SU-DHL-6 (cell line): ENCODE measurements around the gene ADAMTS12.

Experiments used
- H2AFZ ChIP-seq: fragments of 200-600 bp; sonication (generic); 2 replicates; pipeline ENCODE4 v1.6.1; 2014; ENCODE audit warnings: low read depth, mild to moderate bottlenecking, moderate library complexity, mixed read lengths, antibody characterized with exemption, low read length; ENCODE audit not compliant: severe bottlenecking
- H3F3A ChIP-seq: fragments of 200-600 bp; shearing (Covaris generic); 2 replicates; pipeline ENCODE4 v1.6.0; 2016; ENCODE audit warnings: antibody characterized with exemption, mild to moderate bottlenecking; ENCODE audit not compliant: insufficient read depth
- H3K27ac ChIP-seq: fragments of 200-600 bp; sonication (generic); 2 replicates; pipeline ENCODE4 v1.5.1; 2016; ENCODE audit warnings: low read depth, mild to moderate bottlenecking, low read length, moderate library complexity, mixed read lengths
- H3K27me3 ChIP-seq: fragments of 200-600 bp; sonication (generic), shearing (Covaris generic); 2 replicates; pipeline ENCODE4 v1.6.0; 2014; ENCODE audit warnings: mild to moderate bottlenecking, low read length
- H3K36me3 ChIP-seq: fragments of 200-600 bp; sonication (generic); 2 replicates; pipeline ENCODE4 v1.6.1; 2014; ENCODE audit warnings: mild to moderate bottlenecking, low read length, mixed read lengths
- H3K4me2 ChIP-seq: fragments of 300-600, 200-600 bp; shearing (Covaris generic), sonication (generic); 2 replicates; pipeline ENCODE4 v1.6.0; 2014; ENCODE audit warnings: low read length, low read depth, mild to moderate bottlenecking; ENCODE audit not compliant: poor library complexity, severe bottlenecking
- H3K4me3 ChIP-seq: fragments of 200-600 bp; sonication (generic); 2 replicates; pipeline ENCODE4 v1.5.1; 2014; ENCODE audit warnings: antibody characterized with exemption, low read length, mild to moderate bottlenecking, mixed read lengths; ENCODE audit not compliant: insufficient read depth, poor library complexity, severe bottlenecking
- H3K79me2 ChIP-seq: fragments of 200-600 bp; sonication (generic); 2 replicates; pipeline ENCODE4 v1.6.1; 2014; ENCODE audit warnings: mild to moderate bottlenecking, low read length, moderate library complexity; ENCODE audit not compliant: insufficient read depth
- H3K9ac ChIP-seq: fragments of 200-600 bp; sonication (generic); 2 replicates; pipeline ENCODE4 v1.7.0; 2014; ENCODE audit warnings: mild to moderate bottlenecking, low read length
- H3K9me2 ChIP-seq: fragments of 200-600 bp; sonication (generic); replicated peaks from 2 replicates; pipeline ENCODE4 v1.6.1; 2014; ENCODE audit warnings: low read length; ENCODE audit not compliant: insufficient read depth
- H3K9me3 ChIP-seq: fragments of 200-600 bp; sonication (generic); 2 replicates; pipeline ENCODE4 v1.6.1; 2014; ENCODE audit warnings: low read length, mixed read lengths; ENCODE audit not compliant: insufficient read depth
- H4K20me1 ChIP-seq: fragments of 200-600 bp; sonication (generic); 2 replicates; pipeline ENCODE4 v1.6.1; 2014; ENCODE audit warnings: low read depth, mild to moderate bottlenecking, antibody characterized with exemption, low read length, moderate library complexity, mixed read lengths
- EZH2phosphoT487 ChIP-seq: fragments of 200-600 bp; sonication (generic), shearing (Covaris generic); conservative IDR thresholded peaks from 2 replicates; pipeline ENCODE4 v1.6.1; 2018; ENCODE audit warnings: mild to moderate bottlenecking, antibody characterized with exemption, low read length, moderate library complexity, mixed read lengths
- TF ChIP-seq, protein P1 (sequence below): fragments of 200-600 bp; sonication (generic); IDR thresholded peaks from one replicate; pipeline ENCODE4 v1.5.1; 2017; ENCODE audit warnings: antibody characterized with exemption, mild to moderate bottlenecking, low read length, moderate library complexity; ENCODE audit not compliant: insufficient read depth, poor library complexity, severe bottlenecking

ADAMTS12 gene

DNA sequence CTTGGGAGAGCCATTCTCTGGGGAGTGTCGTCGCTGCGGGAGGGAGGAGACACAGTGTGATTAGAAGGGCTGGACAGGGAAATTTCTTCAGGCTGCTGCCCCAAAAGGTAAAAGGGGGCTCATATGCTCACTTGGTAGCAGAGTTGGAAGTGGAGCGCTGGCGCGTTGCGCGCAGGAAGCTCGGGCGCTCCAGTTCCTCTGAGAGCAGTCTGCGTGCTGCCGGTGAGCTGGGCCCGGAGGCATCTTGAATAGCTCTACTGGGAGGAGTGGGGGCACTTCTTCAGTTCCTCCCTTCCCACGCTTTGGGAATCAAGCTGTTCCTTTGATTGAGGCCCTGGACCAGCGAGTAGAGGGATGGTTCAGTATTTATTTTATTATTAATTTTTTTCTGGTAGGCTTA is 47.1 kb upstream of the ADAMTS12 start:
- H4K20me1 ChIP-seq, result no peaks in the 10 kb centered on the region
- H2AFZ ChIP-seq, result no peak overlapping the region
- no peaks in the 10 kb centered on the region for H3K36me3 ChIP-seq
- H3K9me3 ChIP-seq, result no peaks in the 10 kb centered on the region
- no peaks in the 10 kb centered on the region for H3K79me2 ChIP-seq
- H3K9ac ChIP-seq, result no peak overlapping the region
- no peaks in the 10 kb centered on the region for H3K27me3 ChIP-seq
- H3F3A ChIP-seq, result no peaks in the 10 kb centered on the region
- H3K27ac ChIP-seq, result no peak overlapping the region
- no peak overlapping the region for H3K4me2 ChIP-seq
- no peaks in the 10 kb centered on the region for H3K9me2 ChIP-seq
- TF ChIP-seq, protein P1, sequence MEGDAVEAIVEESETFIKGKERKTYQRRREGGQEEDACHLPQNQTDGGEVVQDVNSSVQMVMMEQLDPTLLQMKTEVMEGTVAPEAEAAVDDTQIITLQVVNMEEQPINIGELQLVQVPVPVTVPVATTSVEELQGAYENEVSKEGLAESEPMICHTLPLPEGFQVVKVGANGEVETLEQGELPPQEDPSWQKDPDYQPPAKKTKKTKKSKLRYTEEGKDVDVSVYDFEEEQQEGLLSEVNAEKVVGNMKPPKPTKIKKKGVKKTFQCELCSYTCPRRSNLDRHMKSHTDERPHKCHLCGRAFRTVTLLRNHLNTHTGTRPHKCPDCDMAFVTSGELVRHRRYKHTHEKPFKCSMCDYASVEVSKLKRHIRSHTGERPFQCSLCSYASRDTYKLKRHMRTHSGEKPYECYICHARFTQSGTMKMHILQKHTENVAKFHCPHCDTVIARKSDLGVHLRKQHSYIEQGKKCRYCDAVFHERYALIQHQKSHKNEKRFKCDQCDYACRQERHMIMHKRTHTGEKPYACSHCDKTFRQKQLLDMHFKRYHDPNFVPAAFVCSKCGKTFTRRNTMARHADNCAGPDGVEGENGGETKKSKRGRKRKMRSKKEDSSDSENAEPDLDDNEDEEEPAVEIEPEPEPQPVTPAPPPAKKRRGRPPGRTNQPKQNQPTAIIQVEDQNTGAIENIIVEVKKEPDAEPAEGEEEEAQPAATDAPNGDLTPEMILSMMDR, result no peak
- no peak for TF ChIP-seq EZH2phosphoT487
- no peak overlapping the region for H3K4me3 ChIP-seq

DNA sequence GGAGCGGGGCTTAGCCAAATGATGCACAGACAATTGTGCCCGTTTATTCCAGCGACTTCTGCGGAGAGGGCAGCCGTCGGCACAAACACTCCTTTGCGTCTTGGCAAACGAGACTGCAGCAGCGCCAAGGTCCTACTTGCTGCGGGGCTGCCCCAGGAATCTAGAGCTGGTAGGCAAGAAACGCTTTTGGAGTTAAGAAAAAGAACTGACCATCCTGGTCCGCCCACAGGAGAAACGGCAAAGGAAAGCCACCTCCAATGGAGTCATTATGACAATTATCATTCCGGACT is 46.7 kb upstream of the ADAMTS12 start:
- no peak overlapping the region for H2AFZ ChIP-seq
- H3F3A ChIP-seq, result no peaks in the 10 kb centered on the region
- no peaks in the 10 kb centered on the region for H3K9me2 ChIP-seq
- no peak overlapping the region for H3K4me3 ChIP-seq
- H4K20me1 ChIP-seq, result no peaks in the 10 kb centered on the region
- H3K9ac ChIP-seq, result no peak overlapping the region
- H3K4me2 ChIP-seq, result no peak overlapping the region
- H3K27ac ChIP-seq, result no peak overlapping the region
- no peaks in the 10 kb centered on the region for H3K9me3 ChIP-seq
- no peaks in the 10 kb centered on the region for H3K36me3 ChIP-seq
- H3K27me3 ChIP-seq, result no peaks in the 10 kb centered on the region
- TF ChIP-seq EZH2phosphoT487, result no peak
- TF ChIP-seq, protein P1, result no peak
- no peaks in the 10 kb centered on the region for H3K79me2 ChIP-seq

DNA sequence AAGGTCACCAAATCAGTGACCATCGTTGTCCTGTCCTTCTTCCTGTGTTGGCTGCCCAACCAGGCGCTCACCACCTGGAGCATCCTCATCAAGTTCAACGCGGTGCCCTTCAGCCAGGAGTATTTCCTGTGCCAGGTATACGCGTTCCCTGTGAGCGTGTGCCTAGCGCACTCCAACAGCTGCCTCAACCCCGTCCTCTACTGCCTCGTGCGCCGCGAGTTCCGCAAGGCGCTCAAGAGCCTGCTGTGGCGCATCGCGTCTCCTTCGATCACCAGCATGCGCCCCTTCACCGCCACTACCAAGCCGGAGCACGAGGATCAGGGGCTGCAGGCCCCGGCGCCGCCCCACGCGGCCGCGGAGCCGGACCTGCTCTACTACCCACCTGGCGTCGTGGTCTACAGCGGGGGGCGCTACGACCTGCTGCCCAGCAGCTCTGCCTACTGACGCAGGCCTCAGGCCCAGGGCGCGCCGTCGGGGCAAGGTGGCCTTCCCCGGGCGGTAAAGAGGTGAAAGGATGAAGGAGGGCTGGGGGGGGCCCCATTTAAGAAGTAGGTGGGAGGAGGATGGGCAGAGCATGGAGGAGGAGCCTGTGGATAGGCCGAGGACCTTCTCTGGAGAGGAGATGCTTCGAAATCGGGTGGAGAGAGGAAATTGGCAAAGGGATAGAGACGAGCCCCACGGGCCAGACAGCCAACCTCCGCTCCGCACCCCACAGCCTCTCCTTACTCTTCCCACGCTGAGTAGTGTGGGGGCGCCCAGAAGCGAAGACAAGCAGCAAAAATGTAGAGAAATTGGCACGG is 46.1 kb upstream of the ADAMTS12 start:
- no peaks in the 10 kb centered on the region for H3K9me3 ChIP-seq
- H3K36me3 ChIP-seq, result no peaks in the 10 kb centered on the region
- no peaks in the 10 kb centered on the region for H3K79me2 ChIP-seq
- H4K20me1 ChIP-seq, result no peaks in the 10 kb centered on the region
- no peak overlapping the region for H2AFZ ChIP-seq
- no peak overlapping the region for H3K4me2 ChIP-seq
- H3K27ac ChIP-seq, result no peak overlapping the region
- H3F3A ChIP-seq, result no peaks in the 10 kb centered on the region
- no peaks in the 10 kb centered on the region for H3K27me3 ChIP-seq
- TF ChIP-seq, protein P1, result no peak
- TF ChIP-seq EZH2phosphoT487, result no peak
- H3K9ac ChIP-seq, result no peak overlapping the region
- H3K9me2 ChIP-seq, result no peaks in the 10 kb centered on the region
- H3K4me3 ChIP-seq, result no peak overlapping the region
